B cell (primary cell): ENCODE data around the gene RAD51B. TPM values are rescaled to one million over a fixed set of nuclear protein-coding genes. Genes with fewer than 3 reads are reported as not detected.

Experiments used
- ATAC-seq: fragments of 200-7000 bp; cut with Tn5 transposase; one replicate; pipeline ENCODE4 v1.10.0; 2021; ENCODE audit warnings: low read depth, mild to moderate bottlenecking, moderate number of reproducible peaks, moderate library complexity
- CTCF ChIA-PET: fragments of 350-600 bp; sonication (Branson Sonifier 250); formaldehyde crosslinking; loops from one replicate; lab custom pipeline; 2021; ENCODE audit warnings: antibody characterized with exemption, inconsistent platforms; lab: Charles Lee
- POLR2A ChIA-PET: fragments of 350-600 bp; sonication (Branson Sonifier 250); formaldehyde crosslinking; loops from one replicate; lab custom pipeline; 2021; ENCODE audit warnings: antibody characterized with exemption; lab: Charles Lee
- DNase-seq: peaks from one replicate; pipeline ENCODE4 v3.0.0; 2013
- H2AFZ ChIP-seq: 2 replicates; pipeline ENCODE4 v1.6.1; 2012; ENCODE audit warnings: mild to moderate bottlenecking, low read depth, low read length; ENCODE audit not compliant: insufficient read depth, poor library complexity, severe bottlenecking
- H3K27ac ChIP-seq, 2 donors: 1 replicate in 1 of 2; 2 replicates in 1 of 2; pipeline ENCODE4 v1.5.1; 2012 to 2013; ENCODE audit warnings: low read length in 2 of 2, mild to moderate bottlenecking in 2 of 2, moderate library complexity in 1 of 2
- H3K27me3 ChIP-seq, 4 experiments: fragments of 200-600 bp in 1 of 4; sonication (generic) in 1 of 4; replicated peaks in 1 of 4; 1 replicate in 2 of 4; 2 replicates in 2 of 4; pipeline versions ENCODE4 v1.6.1 to v1.7.0; 2013 to 2016; ENCODE audit warnings: low read length in 3 of 4, mild to moderate bottlenecking in 2 of 4, mixed read lengths in 1 of 4, moderate library complexity in 1 of 4; ENCODE audit not compliant: insufficient read depth in 4 of 4, control insufficient read depth in 3 of 4; ENCODE audit errors: control extremely low read depth in 1 of 4
- H3K36me3 ChIP-seq, 2 experiments: replicated peaks in 1 of 2; 1 replicate in 1 of 2; 2 replicates in 1 of 2; pipeline versions ENCODE4 v1.6.1 to v1.7.1; 2013; ENCODE audit warnings: low read length in 1 of 2; ENCODE audit not compliant: insufficient read depth in 2 of 2, control insufficient read depth in 1 of 2; ENCODE audit errors: control extremely low read depth in 1 of 2, extremely low read depth in 1 of 2
- H3K4me1 ChIP-seq, 2 donors: fragments of 200-600 bp in 1 of 2; sonication (generic) in 1 of 2; 1 replicate in 1 of 2; 2 replicates in 1 of 2; pipeline versions ENCODE4 v1.5.1 to v1.6.1; 2013 to 2017; ENCODE audit warnings: low read length in 2 of 2; ENCODE audit not compliant: control insufficient read depth in 2 of 2, insufficient read depth in 2 of 2
- H3K4me2 ChIP-seq: replicated peaks from 2 replicates; pipeline ENCODE3; 2012; ENCODE audit warnings: mild to moderate bottlenecking, low read depth, low read length; ENCODE audit not compliant: poor library complexity, severe bottlenecking
- H3K4me3 ChIP-seq, 5 experiments: fragments of 200-600 bp in 1 of 5; sonication (generic) in 1 of 5; 1 replicate in 3 of 5; 2 replicates in 2 of 5; pipeline versions ENCODE4 v1.5.1 to v1.7.0; 2011 to 2016; ENCODE audit warnings: low read length in 4 of 5, mild to moderate bottlenecking in 4 of 5, low read depth in 2 of 5, control low read depth in 1 of 5, moderate library complexity in 1 of 5; ENCODE audit not compliant: insufficient read depth in 1 of 5; ENCODE audit errors: control extremely low read depth in 1 of 5, extremely low read depth in 1 of 5
- H3K79me2 ChIP-seq: fragments of 200-600 bp; sonication (generic); one replicate; pipeline ENCODE4 v1.6.0; 2016; ENCODE audit warnings: low read length; ENCODE audit not compliant: control insufficient read depth, insufficient read depth
- H3K9ac ChIP-seq: fragments of 200-600 bp; sonication (generic); 2 replicates; pipeline ENCODE4 v1.6.1; 2017; ENCODE audit warnings: mild to moderate bottlenecking, low read length, moderate library complexity
- H3K9me3 ChIP-seq, 3 donors: one replicate each; pipeline versions ENCODE4 v1.6.1 to v1.7.1; 2013; ENCODE audit warnings: low read length in 2 of 3; ENCODE audit not compliant: control insufficient read depth in 2 of 3, insufficient read depth in 1 of 3; ENCODE audit errors: control extremely low read depth in 1 of 3
- H4K20me1 ChIP-seq: 2 replicates; pipeline ENCODE4 v1.6.0; 2012; ENCODE audit warnings: mild to moderate bottlenecking, low read length; ENCODE audit not compliant: insufficient read depth, control insufficient read depth, poor library complexity, severe bottlenecking
- H3K27ac Mint-ChIP-seq: one replicate; pipeline ENCODE4 v1.8.0; 2021; ENCODE audit warnings: mixed read lengths
- H3K27me3 Mint-ChIP-seq: one replicate; pipeline ENCODE4 v1.8.0; 2021; ENCODE audit warnings: mixed read lengths
- H3K4me1 Mint-ChIP-seq: one replicate; pipeline ENCODE4 v1.8.0; 2021; ENCODE audit warnings: mixed read lengths
- H3K4me3 Mint-ChIP-seq: one replicate; pipeline ENCODE4 v1.8.0; 2021; ENCODE audit warnings: mixed read lengths
- H3K9me3 Mint-ChIP-seq: one replicate; pipeline ENCODE4 v1.8.0; 2022; ENCODE audit warnings: mixed read lengths; ENCODE audit not compliant: insufficient read depth
- EZH2 ChIP-seq: IDR thresholded peaks from 2 replicates; pipeline ENCODE4 v1.6.1; 2012; ENCODE audit warnings: borderline replicate concordance, low read depth, mild to moderate bottlenecking, moderate library complexity, low read length; ENCODE audit not compliant: insufficient read depth, poor library complexity, severe bottlenecking
- WGBS: methylation state at CpG from one replicate; pipeline ENCODE4 v1.1.5; 2013; ENCODE audit warnings: missing lambda C conversion rate; ENCODE audit not compliant: insufficient coverage; 5-methylcytosine and 5-hydroxymethylcytosine counted together
- intact Hi-C: fragments of 100-400 bp; cut with micrococcal nuclease; formaldehyde crosslinking; loops from one replicate; pipeline ENCODE4 v1.10.0; 2022
- polyA plus RNA-seq: library from polyadenylated mRNA; depleted of rRNA; stranded (reverse); fragments of >200 nt; gene quantifications from 2 replicates; pipeline ENCODE4 v1.2.3, GENCODE V29; 2012
- total RNA-seq, 2 donors: library from RNA; stranded (reverse); fragments of 120-200 nt in 1 of 2; gene quantifications; 1 replicate in 1 of 2; 2 replicates in 1 of 2; pipeline versions ENCODE4 v1.2.3 to v1.2.4, GENCODE V29; 2013 to 2022
- TF ChIP-seq, protein P1 (sequence below): fragments of 200-600 bp; IDR thresholded peaks from one replicate; pipeline ENCODE4 v1.8.0; 2022; ENCODE audit warnings: antibody characterized with exemption, mild to moderate bottlenecking

RAD51B gene
- total and polyA plus RNA-seq, 2 donors (not counting 1 experiment from before 2014, with no cell fraction given) = 6.5 to 60.6 TPM

DNA sequence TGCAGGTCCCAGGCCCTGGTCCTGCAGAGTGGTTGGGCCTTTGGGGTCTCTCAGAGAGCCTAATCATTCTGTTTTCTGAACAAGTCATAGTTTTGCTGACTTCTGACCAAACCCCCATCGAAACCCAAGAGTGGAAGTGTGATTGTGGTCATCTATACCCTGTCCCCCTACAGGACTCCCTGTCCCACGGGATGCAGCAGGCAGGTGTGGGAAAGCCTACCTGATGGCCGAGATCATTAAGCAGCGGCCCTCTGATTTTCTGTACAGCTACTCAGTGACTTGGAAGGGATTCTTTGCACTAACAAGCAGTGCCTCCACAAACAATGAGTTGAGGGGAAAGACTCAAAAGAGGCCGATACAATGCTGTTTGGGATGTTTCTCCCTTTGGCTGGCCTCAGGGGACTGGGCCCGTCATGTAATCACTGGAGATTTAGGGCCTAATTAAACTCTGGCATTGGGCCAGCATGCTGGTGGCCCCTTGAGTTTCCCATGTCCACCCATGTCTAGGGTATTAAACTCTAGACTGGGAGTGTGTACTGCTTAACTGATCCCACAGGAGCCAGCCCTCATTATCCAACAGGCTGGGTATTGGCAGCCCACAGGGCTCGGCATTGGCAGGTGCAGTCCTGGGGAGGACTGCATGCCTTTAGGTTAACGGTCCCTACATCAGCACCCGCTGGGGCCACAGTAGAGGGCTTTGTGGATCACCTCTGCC lies 780.5 kb downstream of the RAD51B start:
- intact Hi-C loops = no loop called here
- no peak overlapping the region for H3K9ac ChIP-seq
- Mint-ChIP-seq H3K27me3 (no peaks in the 10 kb centered on the region), H3K4me1 (peaks cover 5% of the 10 kb centered on the region), H3K27ac (no peak overlapping the region), H3K9me3 (no peaks in the 10 kb centered on the region), H3K4me3 (no peak overlapping the region)
- H4K20me1 ChIP-seq = no peaks in the 10 kb centered on the region
- H3K27ac ChIP-seq = no peak overlapping the region
- H3K9me3 ChIP-seq = peaks cover 0 to 12% (median 2%) of the 10 kb centered on the region in 3 donors
- no peak overlapping the region for H2AFZ ChIP-seq
- no peaks in the 10 kb centered on the region for H3K27me3 ChIP-seq
- WGBS = 100% methylated on average over 6 of the region's 9 CpGs
- ChIA-PET CTCF (no interaction called here), POLR2A (no interaction called here)
- TF ChIP-seq EZH2 = no peak
- TF ChIP-seq, protein P1, sequence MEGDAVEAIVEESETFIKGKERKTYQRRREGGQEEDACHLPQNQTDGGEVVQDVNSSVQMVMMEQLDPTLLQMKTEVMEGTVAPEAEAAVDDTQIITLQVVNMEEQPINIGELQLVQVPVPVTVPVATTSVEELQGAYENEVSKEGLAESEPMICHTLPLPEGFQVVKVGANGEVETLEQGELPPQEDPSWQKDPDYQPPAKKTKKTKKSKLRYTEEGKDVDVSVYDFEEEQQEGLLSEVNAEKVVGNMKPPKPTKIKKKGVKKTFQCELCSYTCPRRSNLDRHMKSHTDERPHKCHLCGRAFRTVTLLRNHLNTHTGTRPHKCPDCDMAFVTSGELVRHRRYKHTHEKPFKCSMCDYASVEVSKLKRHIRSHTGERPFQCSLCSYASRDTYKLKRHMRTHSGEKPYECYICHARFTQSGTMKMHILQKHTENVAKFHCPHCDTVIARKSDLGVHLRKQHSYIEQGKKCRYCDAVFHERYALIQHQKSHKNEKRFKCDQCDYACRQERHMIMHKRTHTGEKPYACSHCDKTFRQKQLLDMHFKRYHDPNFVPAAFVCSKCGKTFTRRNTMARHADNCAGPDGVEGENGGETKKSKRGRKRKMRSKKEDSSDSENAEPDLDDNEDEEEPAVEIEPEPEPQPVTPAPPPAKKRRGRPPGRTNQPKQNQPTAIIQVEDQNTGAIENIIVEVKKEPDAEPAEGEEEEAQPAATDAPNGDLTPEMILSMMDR = no peak
- DNase-seq = no peak
- no peaks in the 10 kb centered on the region for H3K79me2 ChIP-seq
- H3K4me2 ChIP-seq = no peak overlapping the region
- H3K36me3 ChIP-seq = no peaks in the 10 kb centered on the region
- H3K4me3 ChIP-seq = no peak overlapping the region
- H3K4me1 ChIP-seq = peaks cover 0 to 2% of the 10 kb centered on the region in 2 donors
- ATAC-seq = no peak

DNA sequence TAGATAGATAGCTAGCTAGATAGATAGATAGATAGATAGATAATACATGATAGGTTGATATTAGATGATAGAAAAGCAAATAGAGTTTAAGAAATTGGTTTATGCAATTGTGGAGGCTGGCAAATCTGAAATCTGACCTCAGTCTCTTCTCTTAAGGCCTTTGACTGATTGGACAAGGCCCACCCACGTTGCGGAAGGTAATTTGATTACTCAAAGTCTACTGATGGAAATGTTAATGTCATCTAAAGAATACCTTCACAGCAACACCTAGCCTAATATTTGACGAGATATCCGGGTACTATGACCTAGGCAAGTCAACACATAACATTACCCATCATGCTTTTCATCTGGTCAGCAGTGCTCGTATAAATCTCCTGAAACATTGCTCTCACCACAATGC lies 782.9 kb downstream of the RAD51B start:
- ATAC-seq (no peak), DNase-seq (no peak)
- Histone ChIP-seq H4K20me1 (no peaks in the 10 kb centered on the region), H3K36me3 (no peaks in the 10 kb centered on the region), H3K27ac (no peak overlapping the region), H3K9me3 (peaks cover 0 to 19% (median 2%) of the 10 kb centered on the region in 3 donors), H2AFZ (no peak overlapping the region), H3K79me2 (no peaks in the 10 kb centered on the region), H3K27me3 (no peaks in the 10 kb centered on the region), H3K9ac (no peak overlapping the region), H3K4me3 (no peak overlapping the region), H3K4me2 (no peak overlapping the region), H3K4me1 (peaks cover 5% of the 10 kb centered on the region in 2 donors)
- ChIA-PET CTCF (no interaction called here), POLR2A (interaction anchor here (0.6 kb wide), 1 partner anchor 163 kb away, joined by 3 read pairs; no protein-coding TSS in a partner anchor)
- H3K4me1 Mint-ChIP-seq = peaks cover 4% of the 10 kb centered on the region
- WGBS = 100% methylated on average over 2 of the region's 5 CpGs
- no peaks in the 10 kb centered on the region for H3K27me3 Mint-ChIP-seq
- TF ChIP-seq, protein P1 = no peak
- no peak for TF ChIP-seq EZH2
- intact Hi-C loops = no loop called here
- no peaks in the 10 kb centered on the region for H3K9me3 Mint-ChIP-seq
- no peak overlapping the region for H3K4me3 Mint-ChIP-seq
- no peak overlapping the region for H3K27ac Mint-ChIP-seq
